B cell (primary cell): ENCODE data around the gene PEX10. TPM values are rescaled to one million over a fixed set of nuclear protein-coding genes. Genes with fewer than 3 reads are reported as not detected.

Source experiments
- ATAC-seq: fragments of 200-7000 bp; cut with Tn5 transposase; one replicate; pipeline ENCODE4 v1.10.0; 2021; ENCODE audit warnings: low read depth, mild to moderate bottlenecking, moderate number of reproducible peaks, moderate library complexity
- CTCF ChIA-PET: fragments of 350-600 bp; sonication (Branson Sonifier 250); formaldehyde crosslinking; loops from one replicate; lab custom pipeline; 2021; ENCODE audit warnings: antibody characterized with exemption, inconsistent platforms; lab: Charles Lee
- POLR2A ChIA-PET: fragments of 350-600 bp; sonication (Branson Sonifier 250); formaldehyde crosslinking; loops from one replicate; lab custom pipeline; 2021; ENCODE audit warnings: antibody characterized with exemption; lab: Charles Lee
- DNase-seq: peaks from one replicate; pipeline ENCODE4 v3.0.0; 2013
- H2AFZ ChIP-seq: 2 replicates; pipeline ENCODE4 v1.6.1; 2012; ENCODE audit warnings: mild to moderate bottlenecking, low read depth, low read length; ENCODE audit not compliant: insufficient read depth, poor library complexity, severe bottlenecking
- H3K27ac ChIP-seq, 2 donors: 1 replicate in 1 of 2; 2 replicates in 1 of 2; pipeline ENCODE4 v1.5.1; 2012 to 2013; ENCODE audit warnings: low read length in 2 of 2, mild to moderate bottlenecking in 2 of 2, moderate library complexity in 1 of 2
- H3K27me3 ChIP-seq, 4 experiments: fragments of 200-600 bp in 1 of 4; sonication (generic) in 1 of 4; replicated peaks in 1 of 4; 1 replicate in 2 of 4; 2 replicates in 2 of 4; pipeline versions ENCODE4 v1.6.1 to v1.7.0; 2013 to 2016; ENCODE audit warnings: low read length in 3 of 4, mild to moderate bottlenecking in 2 of 4, mixed read lengths in 1 of 4, moderate library complexity in 1 of 4; ENCODE audit not compliant: insufficient read depth in 4 of 4, control insufficient read depth in 3 of 4; ENCODE audit errors: control extremely low read depth in 1 of 4
- H3K36me3 ChIP-seq, 2 experiments: replicated peaks in 1 of 2; 1 replicate in 1 of 2; 2 replicates in 1 of 2; pipeline versions ENCODE4 v1.6.1 to v1.7.1; 2013; ENCODE audit warnings: low read length in 1 of 2; ENCODE audit not compliant: insufficient read depth in 2 of 2, control insufficient read depth in 1 of 2; ENCODE audit errors: control extremely low read depth in 1 of 2, extremely low read depth in 1 of 2
- H3K4me1 ChIP-seq, 2 donors: fragments of 200-600 bp in 1 of 2; sonication (generic) in 1 of 2; 1 replicate in 1 of 2; 2 replicates in 1 of 2; pipeline versions ENCODE4 v1.5.1 to v1.6.1; 2013 to 2017; ENCODE audit warnings: low read length in 2 of 2; ENCODE audit not compliant: control insufficient read depth in 2 of 2, insufficient read depth in 2 of 2
- H3K4me2 ChIP-seq: replicated peaks from 2 replicates; pipeline ENCODE3; 2012; ENCODE audit warnings: mild to moderate bottlenecking, low read depth, low read length; ENCODE audit not compliant: poor library complexity, severe bottlenecking
- H3K4me3 ChIP-seq, 5 experiments: fragments of 200-600 bp in 1 of 5; sonication (generic) in 1 of 5; 1 replicate in 3 of 5; 2 replicates in 2 of 5; pipeline versions ENCODE4 v1.5.1 to v1.7.0; 2011 to 2016; ENCODE audit warnings: low read length in 4 of 5, mild to moderate bottlenecking in 4 of 5, low read depth in 2 of 5, control low read depth in 1 of 5, moderate library complexity in 1 of 5; ENCODE audit not compliant: insufficient read depth in 1 of 5; ENCODE audit errors: control extremely low read depth in 1 of 5, extremely low read depth in 1 of 5
- H3K79me2 ChIP-seq: fragments of 200-600 bp; sonication (generic); one replicate; pipeline ENCODE4 v1.6.0; 2016; ENCODE audit warnings: low read length; ENCODE audit not compliant: control insufficient read depth, insufficient read depth
- H3K9ac ChIP-seq: fragments of 200-600 bp; sonication (generic); 2 replicates; pipeline ENCODE4 v1.6.1; 2017; ENCODE audit warnings: mild to moderate bottlenecking, low read length, moderate library complexity
- H3K9me3 ChIP-seq, 3 donors: one replicate each; pipeline versions ENCODE4 v1.6.1 to v1.7.1; 2013; ENCODE audit warnings: low read length in 2 of 3; ENCODE audit not compliant: control insufficient read depth in 2 of 3, insufficient read depth in 1 of 3; ENCODE audit errors: control extremely low read depth in 1 of 3
- H4K20me1 ChIP-seq: 2 replicates; pipeline ENCODE4 v1.6.0; 2012; ENCODE audit warnings: mild to moderate bottlenecking, low read length; ENCODE audit not compliant: insufficient read depth, control insufficient read depth, poor library complexity, severe bottlenecking
- H3K27ac Mint-ChIP-seq: one replicate; pipeline ENCODE4 v1.8.0; 2021; ENCODE audit warnings: mixed read lengths
- H3K27me3 Mint-ChIP-seq: one replicate; pipeline ENCODE4 v1.8.0; 2021; ENCODE audit warnings: mixed read lengths
- H3K4me1 Mint-ChIP-seq: one replicate; pipeline ENCODE4 v1.8.0; 2021; ENCODE audit warnings: mixed read lengths
- H3K4me3 Mint-ChIP-seq: one replicate; pipeline ENCODE4 v1.8.0; 2021; ENCODE audit warnings: mixed read lengths
- H3K9me3 Mint-ChIP-seq: one replicate; pipeline ENCODE4 v1.8.0; 2022; ENCODE audit warnings: mixed read lengths; ENCODE audit not compliant: insufficient read depth
- EZH2 ChIP-seq: IDR thresholded peaks from 2 replicates; pipeline ENCODE4 v1.6.1; 2012; ENCODE audit warnings: borderline replicate concordance, low read depth, mild to moderate bottlenecking, moderate library complexity, low read length; ENCODE audit not compliant: insufficient read depth, poor library complexity, severe bottlenecking
- WGBS: methylation state at CpG from one replicate; pipeline ENCODE4 v1.1.5; 2013; ENCODE audit warnings: missing lambda C conversion rate; ENCODE audit not compliant: insufficient coverage; 5-methylcytosine and 5-hydroxymethylcytosine counted together
- intact Hi-C: fragments of 100-400 bp; cut with micrococcal nuclease; formaldehyde crosslinking; loops from one replicate; pipeline ENCODE4 v1.10.0; 2022
- polyA plus RNA-seq: library from polyadenylated mRNA; depleted of rRNA; stranded (reverse); fragments of >200 nt; gene quantifications from 2 replicates; pipeline ENCODE4 v1.2.3, GENCODE V29; 2012
- total RNA-seq, 2 donors: library from RNA; stranded (reverse); fragments of 120-200 nt in 1 of 2; gene quantifications; 1 replicate in 1 of 2; 2 replicates in 1 of 2; pipeline versions ENCODE4 v1.2.3 to v1.2.4, GENCODE V29; 2013 to 2022
- TF ChIP-seq, protein P1 (sequence below): fragments of 200-600 bp; IDR thresholded peaks from one replicate; pipeline ENCODE4 v1.8.0; 2022; ENCODE audit warnings: antibody characterized with exemption, mild to moderate bottlenecking

The PEX10 gene
- total and polyA plus RNA-seq, 2 donors (not counting 1 experiment from before 2014, with no cell fraction given), result 13.5 to 18.4 TPM

DNA sequence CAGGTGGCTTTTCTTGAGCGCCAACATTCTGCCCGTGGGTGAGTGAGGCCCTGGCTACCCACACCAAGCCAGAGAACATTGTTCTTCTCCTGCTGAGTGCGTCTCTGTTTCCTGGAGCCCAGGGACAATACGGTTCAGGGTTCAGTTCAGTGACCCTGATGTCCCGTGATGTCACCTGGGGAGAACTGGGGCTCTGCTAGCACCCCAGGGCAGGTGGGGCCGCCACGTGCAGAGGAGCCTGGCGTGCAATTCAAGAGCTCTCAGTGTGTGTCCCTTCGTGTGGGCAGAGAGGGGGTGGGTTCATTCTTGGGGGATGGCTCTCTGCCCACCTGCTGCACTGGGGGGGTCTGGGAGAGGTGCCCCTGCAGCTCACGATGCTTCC, 18.2 kb upstream of the PEX10 start:
- H3K9ac ChIP-seq, result no peak overlapping the region
- 80% methylated on average over 10 of the region's 10 CpGs for WGBS
- H3K27me3 Mint-ChIP-seq, result no peaks in the 10 kb centered on the region
- ATAC-seq, result no peak
- no peak overlapping the region for H3K4me2 ChIP-seq
- H3K4me3 Mint-ChIP-seq, result no peak overlapping the region
- H3K9me3 ChIP-seq, result peaks cover 0 to 19% (median 8%) of the 10 kb centered on the region in 3 donors
- H2AFZ ChIP-seq, result no peak overlapping the region
- H3K4me3 ChIP-seq, result no peak overlapping the region
- no peaks in the 10 kb centered on the region for H3K36me3 ChIP-seq
- no peaks in the 10 kb centered on the region for H3K4me1 ChIP-seq
- H3K9me3 Mint-ChIP-seq, result no peaks in the 10 kb centered on the region
- H3K27ac Mint-ChIP-seq, result no peak overlapping the region
- H3K27me3 ChIP-seq, result peaks cover 0 to 10% (median 0%) of the 10 kb centered on the region in 4 experiments
- no peak for DNase-seq
- CTCF ChIA-PET, result interaction anchor here (1.0 kb wide), 1 partner anchor 235 kb away, joined by 3 read pairs; no protein-coding TSS in a partner anchor
- no peaks in the 10 kb centered on the region for H3K79me2 ChIP-seq
- H4K20me1 ChIP-seq, result no peaks in the 10 kb centered on the region
- TF ChIP-seq, protein P1, sequence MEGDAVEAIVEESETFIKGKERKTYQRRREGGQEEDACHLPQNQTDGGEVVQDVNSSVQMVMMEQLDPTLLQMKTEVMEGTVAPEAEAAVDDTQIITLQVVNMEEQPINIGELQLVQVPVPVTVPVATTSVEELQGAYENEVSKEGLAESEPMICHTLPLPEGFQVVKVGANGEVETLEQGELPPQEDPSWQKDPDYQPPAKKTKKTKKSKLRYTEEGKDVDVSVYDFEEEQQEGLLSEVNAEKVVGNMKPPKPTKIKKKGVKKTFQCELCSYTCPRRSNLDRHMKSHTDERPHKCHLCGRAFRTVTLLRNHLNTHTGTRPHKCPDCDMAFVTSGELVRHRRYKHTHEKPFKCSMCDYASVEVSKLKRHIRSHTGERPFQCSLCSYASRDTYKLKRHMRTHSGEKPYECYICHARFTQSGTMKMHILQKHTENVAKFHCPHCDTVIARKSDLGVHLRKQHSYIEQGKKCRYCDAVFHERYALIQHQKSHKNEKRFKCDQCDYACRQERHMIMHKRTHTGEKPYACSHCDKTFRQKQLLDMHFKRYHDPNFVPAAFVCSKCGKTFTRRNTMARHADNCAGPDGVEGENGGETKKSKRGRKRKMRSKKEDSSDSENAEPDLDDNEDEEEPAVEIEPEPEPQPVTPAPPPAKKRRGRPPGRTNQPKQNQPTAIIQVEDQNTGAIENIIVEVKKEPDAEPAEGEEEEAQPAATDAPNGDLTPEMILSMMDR, result no peak
- no peak for TF ChIP-seq EZH2
- POLR2A ChIA-PET, result interaction anchor here (0.9 kb wide), 1 partner anchor 96 kb away, joined by 3 read pairs; the partner anchor contains the start of gene PANK4
- intact Hi-C loops, result no loop called here
- H3K4me1 Mint-ChIP-seq, result no peaks in the 10 kb centered on the region
- H3K27ac ChIP-seq, result no peak overlapping the region

DNA sequence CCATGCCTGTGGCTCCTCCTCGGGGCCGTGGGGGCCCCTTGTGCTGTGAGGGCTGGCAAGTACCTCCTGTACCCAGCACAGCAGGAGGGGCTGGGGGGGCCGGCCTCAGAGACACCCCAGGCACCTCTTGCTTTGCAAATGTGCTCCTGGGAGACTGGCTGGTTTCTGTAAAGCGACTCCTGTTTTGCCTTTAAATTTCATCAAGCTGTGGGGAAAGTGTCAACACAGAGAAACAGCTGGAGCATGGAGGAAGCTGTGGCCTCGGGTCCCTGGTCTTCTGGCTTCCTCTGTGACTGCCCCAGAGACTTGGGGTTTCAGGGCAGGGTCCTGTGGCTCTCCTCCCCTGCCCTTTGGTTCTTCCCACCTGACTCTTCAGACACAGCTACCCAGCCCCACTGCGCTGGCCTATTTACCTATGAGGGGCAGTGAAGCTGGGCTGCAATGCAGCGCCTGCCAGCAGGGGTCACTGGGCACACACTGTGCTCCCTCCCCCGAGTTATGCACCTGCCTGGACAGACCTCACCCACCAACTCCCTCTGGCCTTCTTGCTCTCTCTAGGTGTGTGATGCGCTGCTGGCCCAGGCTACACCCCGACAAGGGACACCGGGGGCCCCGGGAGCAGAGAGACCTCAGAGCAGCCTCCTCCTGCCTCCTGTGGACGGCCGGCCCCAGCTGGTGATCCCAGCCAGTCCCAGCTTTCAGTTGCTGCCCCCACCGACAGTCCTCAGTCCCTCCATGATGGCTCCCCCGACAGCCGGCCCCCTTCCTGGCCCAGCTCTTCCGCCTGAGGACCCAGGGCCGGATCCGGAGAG, 17.6 kb upstream of the PEX10 start:
- ATAC-seq (no peak), DNase-seq (no peak)
- POLR2A ChIA-PET, result interaction anchor here (0.9 kb wide), 1 partner anchor 96 kb away, joined by 3 read pairs; the partner anchor contains the start of gene PANK4
- TF ChIP-seq, protein P1, result no peak
- no peak for TF ChIP-seq EZH2
- Histone ChIP-seq H4K20me1 (no peaks in the 10 kb centered on the region), H3K9ac (no peak overlapping the region), H2AFZ (no peak overlapping the region), H3K27ac (no peak overlapping the region), H3K4me1 (no peaks in the 10 kb centered on the region), H3K4me2 (no peak overlapping the region), H3K27me3 (peaks cover 0 to 10% (median 0%) of the 10 kb centered on the region in 4 experiments), H3K79me2 (no peaks in the 10 kb centered on the region), H3K4me3 (no peak overlapping the region), H3K36me3 (no peaks in the 10 kb centered on the region), H3K9me3 (peaks cover 0 to 19% (median 8%) of the 10 kb centered on the region in 3 donors)
- Mint-ChIP-seq H3K4me1 (no peaks in the 10 kb centered on the region), H3K4me3 (no peak overlapping the region), H3K27ac (no peak overlapping the region), H3K9me3 (no peaks in the 10 kb centered on the region), H3K27me3 (no peaks in the 10 kb centered on the region)
- 62% methylated on average over 19 of the region's 20 CpGs for WGBS
- intact Hi-C loops, result no loop called here
- CTCF ChIA-PET, result interaction anchor here (1.0 kb wide), 1 partner anchor 235 kb away, joined by 3 read pairs; no protein-coding TSS in a partner anchor
